ENCODE measurements around the gene FRS3. TPM values are rescaled to one million over a fixed set of nuclear protein-coding genes. Genes with fewer than 3 reads are reported as not detected.

FRS3 gene
- polyA plus RNA-seq, 2 donors: 1.6 to 3.3 TPM

DNA sequence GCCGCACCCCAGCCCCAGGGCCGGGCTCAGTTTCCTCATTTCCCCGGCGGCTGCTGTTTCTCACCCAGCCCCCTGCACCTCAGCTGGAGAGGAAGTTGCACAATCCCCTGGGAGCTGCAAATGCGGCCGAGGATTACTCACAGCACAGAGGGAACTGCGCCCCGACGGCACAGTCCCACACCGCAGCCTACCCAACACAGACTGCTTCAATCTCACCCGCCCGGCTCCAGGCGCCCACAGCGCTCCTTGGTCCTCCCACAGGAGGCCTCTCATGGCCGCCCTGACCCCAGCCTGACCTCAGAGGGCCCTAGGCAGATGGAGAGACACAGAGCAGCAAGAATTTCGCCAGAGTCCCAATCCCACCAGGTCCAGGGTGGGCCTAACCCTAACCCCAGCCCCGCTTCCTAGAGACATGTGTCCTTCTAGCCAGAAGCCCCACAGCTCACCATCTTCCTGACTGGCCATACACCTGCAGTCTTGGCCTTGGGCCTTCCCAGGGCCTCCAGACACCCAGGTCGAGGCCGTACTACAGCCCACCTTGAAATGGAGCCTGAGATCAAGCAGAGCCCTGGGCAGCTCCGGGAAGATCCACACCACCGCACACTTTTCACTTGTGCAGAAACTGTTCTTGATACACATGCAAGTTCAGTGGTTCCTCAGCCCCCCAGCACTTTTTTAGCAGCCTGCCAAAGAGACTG is 56.0 kb downstream of the FRS3 start:
- Histone ChIP-seq H3K4me1 (ENCODE audit: control insufficient read depth in 2 of 2, insufficient read depth in 2 of 2, low read length in 1 of 2) (peaks cover 8 to 25% of the 10 kb centered on the region in 2 donors), H3K36me3 (ENCODE audit: control insufficient read depth in 2 of 2, insufficient read depth in 2 of 2, low read length in 1 of 2) (no peaks in the 10 kb centered on the region), H3K9me3 (ENCODE audit: control insufficient read depth in 2 of 2, insufficient read depth in 1 of 2, low read depth in 1 of 2, low read length in 1 of 2) (no peaks in the 10 kb centered on the region), H3K4me3 (ENCODE audit: low read depth in 1 of 2, low read length in 2 of 2) (no peak overlapping the region), H3K27ac (ENCODE audit: low read depth in 2 of 2, low read length in 1 of 2) (peak overlapping the region; percentile 61 to 69), H3K27me3 (ENCODE audit: control insufficient read depth in 1 of 2, insufficient read depth in 2 of 2, low read length in 2 of 2) (no peaks in the 10 kb centered on the region)
- WGBS, 2 donors: 42 to 61% methylated on average over 21 of the region's 21 CpGs

DNA sequence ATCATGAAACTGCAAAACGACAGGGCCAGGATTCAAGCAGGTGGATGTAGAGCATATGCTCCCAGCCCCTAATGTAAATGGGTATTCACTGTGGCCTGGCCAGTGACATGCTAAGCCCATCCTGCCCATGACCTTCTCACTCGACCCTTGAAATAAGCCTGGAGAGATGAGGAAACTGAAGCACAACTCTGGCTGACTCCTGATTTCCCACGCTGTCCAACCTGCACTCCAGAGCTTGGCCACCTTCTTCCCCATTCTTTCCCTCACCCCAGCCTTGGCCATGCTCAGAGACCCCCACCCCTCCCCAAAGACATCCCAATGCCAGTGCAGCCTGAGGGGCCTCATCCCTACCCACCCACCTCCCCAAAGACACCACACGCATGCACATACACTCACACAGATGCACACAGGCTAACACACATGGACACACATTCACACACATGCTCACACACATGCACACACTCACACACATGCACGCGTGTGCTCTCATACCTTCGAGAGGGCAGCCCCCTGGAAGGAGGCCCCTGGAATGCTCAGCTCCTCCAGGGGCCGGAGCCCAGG is 56.7 kb downstream of the FRS3 start:
- H3K4me1 ChIP-seq (ENCODE audit: control insufficient read depth in 2 of 2, insufficient read depth in 2 of 2, low read length in 1 of 2): peaks cover 3 to 19% of the 10 kb centered on the region in 2 donors
- peak overlapping the region; percentile 27 to 61 for H3K27ac ChIP-seq (ENCODE audit: low read depth in 2 of 2, low read length in 1 of 2)
- no peaks in the 10 kb centered on the region for H3K27me3 ChIP-seq (ENCODE audit: control insufficient read depth in 1 of 2, insufficient read depth in 2 of 2, low read length in 2 of 2)
- no peak overlapping the region for H3K4me3 ChIP-seq (ENCODE audit: low read depth in 1 of 2, low read length in 2 of 2)
- WGBS, 2 donors: 53 to 63% methylated on average over 8 of the region's 8 CpGs
- H3K36me3 ChIP-seq (ENCODE audit: control insufficient read depth in 2 of 2, insufficient read depth in 2 of 2, low read length in 1 of 2): no peaks in the 10 kb centered on the region
- H3K9me3 ChIP-seq (ENCODE audit: control insufficient read depth in 2 of 2, insufficient read depth in 1 of 2, low read depth in 1 of 2, low read length in 1 of 2): no peaks in the 10 kb centered on the region

DNA sequence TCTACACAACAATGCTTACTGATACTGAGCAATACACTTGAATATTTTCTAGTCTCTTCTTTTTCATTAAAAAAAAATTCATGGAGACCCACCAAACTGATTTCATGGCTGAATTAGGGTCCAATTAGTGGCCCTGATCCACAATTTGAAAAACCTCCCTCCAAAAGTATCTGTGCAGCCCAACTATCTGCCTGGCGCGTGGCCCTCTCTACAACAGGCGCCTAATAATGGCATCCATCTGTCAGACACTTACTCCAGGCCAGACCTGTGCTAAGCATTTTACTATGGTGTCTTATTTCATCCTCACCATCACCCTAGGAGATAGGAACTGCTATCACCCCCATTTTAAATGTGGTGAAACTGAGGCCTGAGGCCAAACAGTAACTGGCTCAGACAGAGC is 58.3 kb downstream of the FRS3 start:
- Histone ChIP-seq H3K27me3 (ENCODE audit: control insufficient read depth in 1 of 2, insufficient read depth in 2 of 2, low read length in 2 of 2) (no peaks in the 10 kb centered on the region), H3K9me3 (ENCODE audit: control insufficient read depth in 2 of 2, insufficient read depth in 1 of 2, low read depth in 1 of 2, low read length in 1 of 2) (no peaks in the 10 kb centered on the region), H3K27ac (ENCODE audit: low read depth in 2 of 2, low read length in 1 of 2) (no peak overlapping the region), H3K4me1 (ENCODE audit: control insufficient read depth in 2 of 2, insufficient read depth in 2 of 2, low read length in 1 of 2) (peaks cover 8 to 24% of the 10 kb centered on the region in 2 donors), H3K4me3 (ENCODE audit: low read depth in 1 of 2, low read length in 2 of 2) (no peak overlapping the region), H3K36me3 (ENCODE audit: control insufficient read depth in 2 of 2, insufficient read depth in 2 of 2, low read length in 1 of 2) (no peaks in the 10 kb centered on the region)
- WGBS, 2 donors: 93 to 97% methylated on average over 3 of the region's 3 CpGs

DNA sequence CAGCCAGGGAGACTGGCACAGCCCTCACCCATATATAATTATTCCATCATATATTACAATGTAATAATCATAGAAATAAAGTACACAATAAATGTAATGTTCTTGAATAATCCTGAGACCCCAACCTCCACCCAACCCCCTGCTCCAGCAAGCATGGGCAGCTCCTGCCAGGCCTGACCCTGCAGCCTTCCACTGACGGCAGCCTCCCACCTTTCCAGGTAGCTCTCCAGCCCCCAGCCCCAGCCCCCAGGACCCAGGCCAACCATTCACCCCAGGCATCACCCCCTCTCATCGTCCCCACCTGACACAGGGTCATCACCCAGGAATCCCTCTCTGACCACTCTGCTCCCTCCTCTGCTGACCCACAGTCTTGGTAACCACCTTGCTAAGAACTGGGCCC is 58.9 kb downstream of the FRS3 start:
- no peak overlapping the region for H3K4me3 ChIP-seq (ENCODE audit: low read depth in 1 of 2, low read length in 2 of 2)
- H3K9me3 ChIP-seq (ENCODE audit: control insufficient read depth in 2 of 2, insufficient read depth in 1 of 2, low read depth in 1 of 2, low read length in 1 of 2): no peaks in the 10 kb centered on the region
- H3K27me3 ChIP-seq (ENCODE audit: control insufficient read depth in 1 of 2, insufficient read depth in 2 of 2, low read length in 2 of 2): no peaks in the 10 kb centered on the region
- no peak overlapping the region for H3K27ac ChIP-seq (ENCODE audit: low read depth in 2 of 2, low read length in 1 of 2)
- 88 to 94% methylated on average over 2 of the region's 2 CpGs for WGBS, 2 donors
- H3K4me1 ChIP-seq (ENCODE audit: control insufficient read depth in 2 of 2, insufficient read depth in 2 of 2, low read length in 1 of 2): peaks cover 10 to 28% of the 10 kb centered on the region in 2 donors
- H3K36me3 ChIP-seq (ENCODE audit: control insufficient read depth in 2 of 2, insufficient read depth in 2 of 2, low read length in 1 of 2): no peaks in the 10 kb centered on the region

DNA sequence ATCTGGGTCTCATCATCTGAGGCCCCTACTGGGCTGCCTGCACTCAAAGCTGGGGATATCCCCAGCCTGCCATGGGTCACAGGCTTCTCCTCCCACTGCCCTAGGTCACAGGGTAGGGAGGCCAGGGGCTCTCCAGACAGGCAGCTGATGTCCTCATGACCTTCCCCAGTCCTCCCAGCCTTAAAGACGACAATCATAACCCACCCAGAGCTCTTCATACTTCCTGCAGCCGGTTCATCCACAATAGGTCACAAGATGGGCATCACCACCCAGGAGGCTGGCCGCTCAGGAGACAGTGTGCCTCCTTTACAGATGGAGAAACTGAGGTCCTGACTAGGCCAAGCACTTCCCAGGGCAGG is 59.5 kb downstream of the FRS3 start:
- 82 to 87% methylated on average over 3 of the region's 3 CpGs for WGBS, 2 donors
- Histone ChIP-seq H3K27me3 (ENCODE audit: control insufficient read depth in 1 of 2, insufficient read depth in 2 of 2, low read length in 2 of 2) (no peaks in the 10 kb centered on the region), H3K27ac (ENCODE audit: low read depth in 2 of 2, low read length in 1 of 2) (no peak overlapping the region), H3K36me3 (ENCODE audit: control insufficient read depth in 2 of 2, insufficient read depth in 2 of 2, low read length in 1 of 2) (no peaks in the 10 kb centered on the region), H3K4me3 (ENCODE audit: low read depth in 1 of 2, low read length in 2 of 2) (no peak overlapping the region), H3K4me1 (ENCODE audit: control insufficient read depth in 2 of 2, insufficient read depth in 2 of 2, low read length in 1 of 2) (peaks cover 10 to 28% of the 10 kb centered on the region in 2 donors), H3K9me3 (ENCODE audit: control insufficient read depth in 2 of 2, insufficient read depth in 1 of 2, low read depth in 1 of 2, low read length in 1 of 2) (no peaks in the 10 kb centered on the region)

Other genes starting within 250 kb of the FRS3 start
- gene FOXP4, start 233.5 kb downstream of the FRS3 start, polyA plus RNA-seq: 1 to 10 TPM; 6.6 to 8.4 TPM
- gene MDFI, start 141.4 kb downstream of the FRS3 start, polyA plus RNA-seq: 10 to 100 TPM; 57.2 to 70.3 TPM
- 10 to 100 TPM in 1 of 2 donors, 1 to 10 TPM in 1; 8.9 to 15.0 TPM for gene TFEB, start 44.3 kb downstream of the FRS3 start, polyA plus RNA-seq
- 10 to 100 TPM in 1 of 2 donors, 1 to 10 TPM in 1; 1.6 to 13.4 TPM for gene PGC, start 32.5 kb downstream of the FRS3 start, polyA plus RNA-seq
- 1 to 10 TPM; 7.3 to 8.9 TPM for gene PRICKLE4, start 882 bp upstream of the FRS3 start, polyA plus RNA-seq
- gene TOMM6, start 7.8 kb upstream of the FRS3 start, polyA plus RNA-seq: 100 to 1,000 TPM; 179 to 226 TPM
- gene USP49, start 115.5 kb upstream of the FRS3 start, polyA plus RNA-seq: 1 to 10 TPM in 1 of 2 donors, under 1 TPM in 1; 0.69 to 1.0 TPM
- 1 to 10 TPM; 7.1 to 8.0 TPM for gene MED20, start 141.2 kb upstream of the FRS3 start, polyA plus RNA-seq
- gene BYSL, start 141.6 kb upstream of the FRS3 start, polyA plus RNA-seq: 10 to 100 TPM in 1 of 2 donors, 1 to 10 TPM in 1; 6.0 to 14.2 TPM
- 10 to 100 TPM; 24.6 to 30.4 TPM for gene CCND3, start 161.9 kb upstream of the FRS3 start, polyA plus RNA-seq

Measured in esophagus (tissue), 2 donors.